Stimulated activated CD4-positive, alpha-beta T cell treated with anti-CD3 and anti-CD28 coated beads, Interleukin-1b, Interleukin-23, amount 100 ng/mL, for 48 hours (primary cell): Measurements from ENCODE around the gene MCFD2.
"Not testable (repeated sequence)": the region's sequence is repeated elsewhere in the genome, so short reads cannot be mapped to it uniquely, and the experiment has no call there.

Source experiments
- DNase-seq: peaks from one replicate; pipeline ENCODE4 v3.0.0-alpha.2; 2020

The MCFD2 gene

GRCh38 chr2:46900381-46900780 is 15.2 kb downstream of the MCFD2 start:
- DNase-seq = no peak

- no peak for DNase-seq
These were observed 16.6 kb downstream of the MCFD2 start for GRCh38 chr2:46899053-46899452.

- DNase-seq = no peak
These were observed 17.6 kb downstream of the MCFD2 start for GRCh38 chr2:46898024-46898423.

- no peak for DNase-seq
These were observed 22.2 kb downstream of the MCFD2 start for GRCh38 chr2:46893269-46893939.

- no peak for DNase-seq
These were observed 23.6 kb downstream of the MCFD2 start for GRCh38 chr2:46891956-46892553.

- DNase-seq = no peak
These were observed 27.1 kb downstream of the MCFD2 start for GRCh38 chr2:46888421-46888952.

GRCh38 chr2:46887028-46887885 is 28.3 kb downstream of the MCFD2 start:
- DNase-seq = no peak

- DNase-seq = no peak
These were observed 29.2 kb downstream of the MCFD2 start for GRCh38 chr2:46886268-46887027.

GRCh38 chr2:46885376-46885775 is 30.2 kb downstream of the MCFD2 start:
- no peak for DNase-seq

- DNase-seq = no peak
These were observed 36.1 kb downstream of the MCFD2 start for GRCh38 chr2:46879511-46879910.

- DNase-seq = no peak
These were observed 36.7 kb downstream of the MCFD2 start for GRCh38 chr2:46878886-46879285.

GRCh38 chr2:46878240-46878877 is 37.2 kb downstream of the MCFD2 start:
- no peak for DNase-seq

GRCh38 chr2:46877619-46878113 is 37.9 kb downstream of the MCFD2 start:
- no peak for DNase-seq

GRCh38 chr2:46876741-46877384 is 38.7 kb downstream of the MCFD2 start:
- DNase-seq = no peak

- not testable (repeated sequence) for DNase-seq
These were observed 39.5 kb downstream of the MCFD2 start for GRCh38 chr2:46875962-46876689.

GRCh38 chr2:46875226-46875899 is 40.2 kb downstream of the MCFD2 start:
- no peak for DNase-seq

- no peak for DNase-seq
These were observed 41.2 kb downstream of the MCFD2 start for GRCh38 chr2:46874236-46874929.

GRCh38 chr2:46873604-46874068 is 42.0 kb downstream of the MCFD2 start:
- DNase-seq = peak; percentile 54

GRCh38 chr2:46872902-46873603 is 42.6 kb downstream of the MCFD2 start:
- DNase-seq = no peak
